GM20431 (cell line): ENCODE results near the gene PAEP.
"Not testable (repeated sequence)": the region's sequence is repeated elsewhere in the genome, so short reads cannot be mapped to it uniquely, and the experiment has no call there.

Experiments used
- in situ Hi-C: fragments of 300-500 bp; cut with MseI, MboI; formaldehyde crosslinking; loops from one replicate; pipeline ENCODE4 v1.15.0; 2020; ENCODE audit warnings: low sequenced_read_pairs; ENCODE audit not compliant: unreplicated experiment

PAEP gene

GRCh38 chr9:135525241-135526088, 36.1 kb upstream of the PAEP start:
- in situ Hi-C loops, result no loop called here

GRCh38 chr9:135526089-135526729, 35.3 kb upstream of the PAEP start:
- in situ Hi-C loops, result no loop called here

DNA sequence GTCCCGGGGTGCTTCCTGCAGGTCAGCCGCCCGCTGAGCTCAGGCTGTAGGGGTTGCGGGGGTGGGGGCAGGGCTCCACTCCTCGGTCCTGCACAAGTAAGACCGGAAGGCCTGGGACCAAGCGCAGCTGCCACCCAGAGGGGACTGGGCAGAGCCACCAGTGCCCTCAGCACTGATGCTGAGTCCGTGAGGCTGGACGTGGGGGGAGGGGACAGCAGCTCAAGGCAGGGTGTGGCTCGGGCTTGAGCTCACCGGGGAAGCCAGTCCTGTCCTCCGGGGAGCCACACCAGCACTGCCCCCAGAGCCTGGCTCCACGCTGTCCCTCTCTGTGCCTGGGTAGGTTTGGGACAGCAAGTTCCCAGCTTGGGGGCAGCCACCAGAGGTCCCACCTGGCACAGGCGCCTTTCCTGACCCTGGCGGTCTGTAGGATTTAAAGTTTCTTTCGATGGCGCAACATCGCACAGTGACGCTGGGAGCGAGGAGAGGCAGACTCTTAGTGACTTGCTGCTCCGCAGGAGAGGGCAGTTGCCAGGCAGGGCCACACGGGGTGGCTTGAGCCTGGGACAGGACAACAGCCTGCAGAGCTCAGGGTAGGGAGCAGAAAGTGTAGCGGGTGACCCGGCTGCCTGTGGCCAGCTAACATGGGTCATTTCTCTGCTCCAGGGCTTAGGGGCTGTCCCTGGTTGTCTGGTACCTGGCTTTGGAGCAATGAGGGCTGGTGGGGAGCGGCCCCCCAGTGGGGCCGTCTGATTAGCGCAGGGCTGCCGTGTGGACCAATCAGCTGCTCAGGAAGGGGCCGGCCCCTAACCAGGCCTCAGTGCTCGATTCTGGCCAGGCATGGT, 34.6 kb upstream of the PAEP start:
- in situ Hi-C loops, result no loop called here

DNA sequence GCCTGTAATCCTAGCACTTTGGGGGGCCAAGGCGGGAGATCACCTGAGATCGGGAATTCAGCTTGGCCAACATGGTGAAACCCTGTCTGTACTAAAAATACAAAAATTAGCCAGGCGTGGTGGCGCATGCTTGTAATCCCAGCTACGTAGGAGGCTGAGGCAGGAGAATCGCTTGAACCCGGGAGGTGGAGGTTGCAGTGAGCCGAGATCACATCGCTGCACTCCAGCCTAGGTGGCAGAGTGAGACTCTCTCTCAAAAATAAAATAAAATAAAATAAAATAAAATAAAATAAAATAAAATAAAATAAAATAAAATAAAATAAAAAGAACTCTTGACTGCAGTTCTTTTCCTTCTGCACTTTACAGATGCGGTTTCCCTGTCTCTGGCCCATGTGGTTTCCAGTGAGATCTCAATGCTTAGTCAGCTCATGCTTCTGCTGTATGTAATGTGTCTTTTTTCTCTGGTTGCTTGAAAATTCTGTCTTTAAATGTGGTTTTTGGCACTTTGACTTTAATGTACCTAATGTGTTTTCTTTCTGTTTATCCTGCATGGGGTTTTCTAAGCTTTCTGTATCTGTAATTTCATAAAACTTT, 32.6 kb upstream of the PAEP start:
- in situ Hi-C loops, result not testable (repeated sequence)

GRCh38 chr9:135530146-135530545, 31.4 kb upstream of the PAEP start:
- in situ Hi-C loops, result no loop called here

DNA sequence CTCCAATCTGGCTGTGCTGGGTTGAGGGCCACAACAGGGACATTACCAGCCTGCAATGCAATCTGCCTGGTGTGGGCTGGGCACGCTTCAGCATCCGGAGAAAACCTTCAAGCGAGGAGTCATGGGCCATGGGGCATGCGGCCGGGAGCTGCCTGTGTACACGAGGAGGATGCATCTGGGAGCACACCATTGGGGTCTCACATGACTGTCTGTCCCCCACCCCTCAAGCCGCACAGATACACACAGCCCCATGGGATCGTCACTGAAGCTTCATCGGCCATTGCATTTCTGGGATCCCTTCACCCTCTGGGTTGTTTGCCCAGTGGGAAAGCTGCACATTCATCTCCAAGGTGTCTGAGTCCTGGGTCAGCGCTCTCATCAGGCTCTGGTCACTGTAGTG, 30.5 kb upstream of the PAEP start:
- in situ Hi-C loops, result no loop called here

GRCh38 chr9:135533113-135533512, 28.4 kb upstream of the PAEP start:
- in situ Hi-C loops, result no loop called here

GRCh38 chr9:135533674-135534073, 27.9 kb upstream of the PAEP start:
- in situ Hi-C loops, result no loop called here

- in situ Hi-C loops, result not testable (repeated sequence)
These were observed 27.3 kb upstream of the PAEP start for GRCh38 chr9:135534192-135534711.

DNA sequence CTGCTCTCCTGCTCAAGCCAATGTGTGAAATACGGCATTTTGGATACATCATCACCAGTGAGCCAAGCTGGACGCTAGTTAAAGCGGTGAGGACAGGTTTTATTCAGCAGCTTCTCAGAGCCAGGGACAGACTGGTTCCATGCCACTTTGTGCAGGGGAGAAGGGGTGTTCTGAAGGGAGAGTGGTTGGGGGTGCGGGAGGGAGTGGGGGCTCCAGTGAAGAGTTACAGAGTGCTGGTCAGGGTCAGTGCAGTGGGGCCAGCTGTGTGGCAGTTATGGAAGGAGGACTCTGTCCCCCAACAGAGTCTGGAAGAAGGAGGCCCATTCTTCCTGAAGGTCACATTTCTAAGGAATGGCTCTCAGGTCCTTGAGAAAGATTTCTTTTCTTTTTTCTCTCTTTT, 26.7 kb upstream of the PAEP start:
- in situ Hi-C loops, result not testable (repeated sequence)

DNA sequence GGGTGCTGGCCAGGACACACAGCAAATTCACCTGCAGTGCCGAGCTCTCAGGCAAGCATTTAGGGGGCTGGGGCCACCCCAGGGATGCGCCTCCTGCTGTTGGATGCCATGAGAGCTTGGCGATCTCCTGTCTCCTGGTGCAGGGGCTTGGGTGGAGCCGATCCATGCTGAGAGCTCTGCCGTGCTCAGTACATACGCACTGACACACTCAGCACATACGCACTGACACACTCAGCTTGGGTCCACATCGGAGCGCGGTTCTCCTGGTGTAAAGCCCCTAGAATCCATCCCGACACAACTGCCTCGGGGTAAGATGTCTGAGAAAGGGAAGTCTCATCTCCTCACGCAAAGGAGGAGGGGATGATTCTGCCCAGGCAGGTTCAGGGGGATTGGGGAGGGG, 25.9 kb upstream of the PAEP start:
- in situ Hi-C loops, result not testable (repeated sequence)

DNA sequence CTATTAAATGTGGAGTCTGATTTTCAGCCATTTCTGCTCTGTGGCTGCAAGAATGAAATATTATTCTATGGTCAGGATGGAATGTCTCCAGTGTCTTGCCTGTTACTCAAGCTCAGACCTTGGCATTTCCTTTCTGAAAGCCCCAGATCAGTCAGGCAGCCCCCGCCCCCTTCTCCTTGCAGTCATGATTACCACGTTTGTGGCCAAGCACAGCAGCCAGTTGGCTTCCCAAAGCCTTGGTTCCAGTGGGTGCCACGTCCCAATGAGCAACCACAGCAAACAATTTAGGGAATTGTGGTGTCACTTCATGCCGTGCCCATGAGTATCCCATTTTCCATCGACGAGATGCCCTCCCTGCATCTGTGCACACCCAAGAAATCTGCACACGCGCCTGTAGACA, 25.3 kb upstream of the PAEP start:
- in situ Hi-C loops, result no loop called here

- in situ Hi-C loops, result not testable (repeated sequence)
These were observed 18.2 kb upstream of the PAEP start for GRCh38 chr9:135543262-135543894.

- in situ Hi-C loops, result no loop called here
These were observed 16.4 kb upstream of the PAEP start for GRCh38 chr9:135544981-135545635.

DNA sequence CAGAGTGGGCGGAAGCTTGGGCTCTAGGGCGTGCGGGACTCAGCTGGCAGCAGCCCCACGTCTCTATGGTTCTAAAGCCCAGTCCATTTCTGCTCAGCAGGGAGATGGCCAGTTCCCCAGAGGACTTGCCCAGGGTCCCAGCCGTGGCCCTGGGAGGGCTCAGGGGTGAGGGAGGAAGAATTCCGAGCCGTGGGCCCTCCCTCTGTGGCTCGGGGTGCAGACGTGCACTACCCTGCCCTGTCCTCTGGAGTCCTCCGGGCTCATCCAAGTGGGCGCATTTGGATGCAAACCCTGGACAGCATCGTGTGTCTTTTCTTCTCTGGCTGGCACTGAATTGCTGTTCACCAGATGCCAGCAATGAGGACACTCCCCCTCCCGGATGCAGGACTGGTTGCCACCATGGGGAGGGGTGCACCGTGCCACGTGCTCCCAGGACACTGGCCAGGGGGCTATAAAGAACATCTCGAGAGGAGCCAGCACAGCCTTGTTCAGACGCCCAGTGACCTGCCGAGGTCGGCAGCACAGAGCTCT, 15.8 kb upstream of the PAEP start, which contains the start of gene OBP2A:
Gene OBP2A, plus strand, starts transcription at position 481 of the 531 bp plus-strand sequence. CDS start 55 bp downstream, outside the sequence.
- in situ Hi-C loops, result not testable (repeated sequence)

- in situ Hi-C loops, result not testable (repeated sequence)
These were observed 14.6 kb upstream of the PAEP start for GRCh38 chr9:135546792-135547617.

DNA sequence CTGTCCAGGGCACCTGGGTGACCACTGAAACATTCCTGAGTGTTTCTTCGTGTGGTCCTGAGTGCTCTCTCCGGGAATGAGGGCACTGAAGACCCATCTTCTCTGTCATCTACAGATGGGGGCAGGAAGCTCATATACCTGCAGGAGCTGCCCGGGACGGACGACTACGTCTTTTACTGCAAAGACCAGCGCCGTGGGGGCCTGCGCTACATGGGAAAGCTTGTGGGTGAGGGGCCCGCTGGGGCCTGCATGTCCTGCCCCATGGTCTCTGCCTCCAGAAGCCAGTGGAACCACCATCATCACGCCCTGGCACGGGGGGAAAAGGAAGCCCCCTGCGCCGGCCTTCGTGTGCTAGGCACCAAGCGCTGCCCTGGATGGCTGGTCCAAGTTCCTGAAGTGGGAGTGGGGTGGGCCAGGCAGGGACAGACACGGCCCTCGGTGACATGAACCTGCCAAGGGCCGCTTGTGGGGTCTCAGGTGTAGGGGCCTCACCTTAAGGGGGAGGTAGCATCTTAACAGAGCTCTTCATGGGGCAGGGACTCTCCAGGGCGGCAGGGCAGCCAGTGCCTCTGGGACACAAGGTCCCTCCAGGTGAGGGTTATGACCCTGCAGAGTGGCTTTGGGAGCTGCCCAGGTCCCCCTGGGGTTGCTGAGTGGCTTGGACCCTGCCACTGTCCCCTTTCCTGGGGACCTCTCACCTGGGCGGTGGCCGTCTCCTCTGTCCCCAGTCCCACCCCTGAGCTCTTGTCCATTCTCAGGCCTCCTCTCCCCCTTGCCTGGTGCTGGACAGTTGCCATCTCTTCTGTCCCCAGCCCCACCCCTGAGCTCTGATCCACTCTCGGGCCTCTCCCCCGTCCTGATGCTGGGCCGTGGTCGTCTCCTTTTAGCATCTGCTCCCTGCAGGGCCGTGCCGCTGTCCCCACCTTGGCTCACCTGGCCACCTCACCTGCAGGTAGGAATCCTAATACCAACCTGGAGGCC, 13.5 kb upstream of the PAEP start:
- in situ Hi-C loops, result no loop called here
